HG03558 (cell line): Measurements from ENCODE around the gene ANTKMT.
"Not testable (repeated sequence)": the region's sequence is repeated elsewhere in the genome, so short reads cannot be mapped to it uniquely, and the experiment has no call there.

Experiments
- ATAC-seq: cut with Tn5 transposase; IDR thresholded peaks from one replicate; pipeline ENCODE4 v1.9.1; 2021; ENCODE audit warnings: moderate number of reproducible peaks; ENCODE audit not compliant: unreplicated experiment; ENCODE audit errors: extremely low read depth

ANTKMT gene

DNA sequence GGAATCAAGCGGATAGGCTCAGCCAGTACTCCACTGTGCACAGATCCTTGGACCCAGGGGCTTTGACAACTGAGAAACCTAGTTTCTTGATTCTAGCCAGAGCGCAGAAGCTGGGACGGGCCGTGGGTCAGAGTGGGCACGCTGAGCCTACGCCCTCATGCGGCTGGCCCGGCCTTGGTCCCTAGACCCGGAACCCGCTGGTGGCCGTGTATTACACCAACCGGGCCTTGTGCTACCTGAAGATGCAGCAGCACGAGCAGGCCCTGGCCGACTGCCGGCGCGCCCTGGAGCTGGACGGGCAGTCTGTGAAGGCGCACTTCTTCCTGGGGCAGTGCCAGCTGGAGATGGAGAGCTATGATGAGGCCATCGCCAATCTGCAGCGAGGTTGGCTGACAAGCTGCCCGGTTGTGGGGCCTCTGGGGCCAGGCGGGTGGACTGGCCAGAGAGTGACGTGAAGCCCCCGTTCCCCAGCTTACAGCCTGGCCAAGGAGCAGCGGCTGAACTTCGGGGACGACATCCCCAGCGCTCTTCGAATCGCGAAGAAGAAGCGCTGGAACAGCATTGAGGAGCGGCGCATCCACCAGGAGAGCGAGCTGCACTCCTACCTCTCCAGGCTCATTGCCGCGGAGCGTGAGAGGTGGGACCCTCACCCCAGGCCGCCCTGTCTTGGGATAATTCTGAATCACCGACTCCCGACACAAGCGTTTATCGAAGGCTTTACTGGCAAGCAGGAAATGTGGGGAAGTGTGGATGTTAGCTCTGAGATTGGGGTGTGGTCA is 39.8 kb upstream of the ANTKMT start:
- ATAC-seq, result no peak

DNA sequence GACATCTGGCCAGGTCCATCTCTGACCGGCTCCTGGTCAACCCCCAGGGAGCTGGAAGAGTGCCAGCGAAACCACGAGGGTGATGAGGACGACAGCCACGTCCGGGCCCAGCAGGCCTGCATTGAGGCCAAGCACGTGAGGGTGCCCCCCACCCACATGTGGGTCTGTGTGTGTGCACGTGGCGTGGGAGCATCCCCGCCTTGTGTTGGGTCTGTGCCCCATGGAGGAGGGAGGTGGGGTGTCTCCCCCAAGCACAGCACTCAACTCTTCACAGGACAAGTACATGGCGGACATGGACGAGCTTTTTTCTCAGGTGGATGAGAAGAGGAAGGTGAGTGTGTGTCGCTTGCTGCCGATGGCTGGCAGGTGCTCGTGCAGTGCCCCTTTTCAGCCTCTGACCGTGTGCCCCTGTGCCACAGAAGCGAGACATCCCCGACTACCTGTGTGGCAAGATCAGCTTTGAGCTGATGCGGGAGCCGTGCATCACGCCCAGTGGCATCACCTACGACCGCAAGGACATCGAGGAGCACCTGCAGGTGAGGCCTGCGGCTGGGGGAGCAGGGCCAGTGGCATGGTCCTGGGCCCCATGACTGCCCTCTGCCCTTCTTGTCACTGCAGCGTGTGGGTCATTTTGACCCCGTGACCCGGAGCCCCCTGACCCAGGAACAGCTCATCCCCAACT is 39.1 kb upstream of the ANTKMT start:
- no peak for ATAC-seq

DNA sequence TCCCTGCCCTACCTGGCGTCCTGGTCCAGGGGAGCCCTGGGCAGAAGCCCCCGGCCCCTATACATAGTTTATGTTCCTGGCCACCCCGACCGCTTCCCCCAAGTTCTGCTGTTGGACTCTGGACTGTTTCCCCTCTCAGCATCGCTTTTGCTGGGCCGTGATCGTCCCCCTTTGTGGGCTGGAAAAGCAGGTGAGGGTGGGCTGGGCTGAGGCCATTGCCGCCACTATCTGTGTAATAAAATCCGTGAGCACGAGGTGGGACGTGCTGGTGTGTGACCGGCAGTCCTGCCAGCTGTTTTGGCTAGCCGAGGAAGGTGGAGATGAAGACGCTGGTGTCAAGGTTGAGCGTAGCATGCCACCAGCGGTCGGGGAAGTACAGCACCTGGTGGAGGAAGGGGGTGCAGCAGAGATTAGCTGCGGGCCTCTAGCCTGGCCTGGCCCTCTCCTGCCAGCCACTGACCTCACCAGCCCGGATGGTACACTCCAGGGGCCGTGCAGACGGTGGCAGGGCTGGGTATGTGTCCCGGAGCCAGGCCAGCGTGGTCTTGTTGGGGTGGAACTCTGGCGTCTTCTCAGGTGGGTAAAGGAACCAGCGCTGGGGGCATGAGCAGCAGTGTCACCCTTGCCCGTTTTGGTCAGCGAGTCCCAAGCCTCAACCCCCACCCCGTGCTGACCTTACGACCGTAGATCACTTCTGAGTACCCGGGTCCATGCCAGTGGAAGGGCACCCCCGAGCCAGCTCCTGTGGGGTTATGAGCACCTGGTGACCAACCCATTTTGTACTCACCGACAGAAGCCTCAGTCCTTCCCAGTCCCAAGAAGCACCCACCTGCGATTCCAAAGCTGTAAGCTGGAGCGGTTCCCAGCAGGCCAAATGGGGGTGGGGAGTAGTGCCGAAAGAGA is 38.2 kb upstream of the ANTKMT start:
- ATAC-seq, result no peak

DNA sequence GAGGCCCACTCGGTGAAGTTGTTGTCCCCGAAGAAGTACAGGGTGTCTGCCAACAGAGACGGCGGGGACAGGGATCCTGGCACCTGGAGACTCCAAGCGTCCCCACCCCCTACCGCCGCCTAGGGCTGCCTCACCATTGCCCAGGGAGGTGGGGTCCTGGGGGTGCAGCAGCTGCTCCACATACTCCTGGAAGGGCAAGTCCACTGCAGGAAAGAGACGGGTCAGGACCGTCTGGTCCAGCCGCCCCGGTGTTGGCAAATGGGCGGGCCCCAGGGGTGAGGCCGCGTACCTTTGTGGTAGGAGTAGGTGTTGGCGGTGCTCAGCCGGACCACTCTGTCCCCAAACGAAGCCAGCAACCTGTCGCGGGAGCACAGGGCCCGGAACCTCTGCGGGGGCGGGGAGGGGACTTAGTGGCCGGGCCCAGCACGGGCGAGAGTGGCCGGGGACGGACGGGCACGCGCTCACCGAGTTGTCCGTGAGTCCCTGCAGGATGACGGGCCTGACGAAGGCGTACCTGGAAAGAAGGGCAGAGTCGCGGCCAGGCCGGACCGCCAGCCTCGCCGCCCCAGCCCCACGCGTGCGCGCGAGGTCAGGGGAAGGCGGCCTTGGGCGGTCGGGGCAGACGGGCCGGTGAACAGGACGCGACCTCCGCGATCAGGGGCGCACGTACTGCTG is 37.4 kb upstream of the ANTKMT start:
- ATAC-seq, result no peak

DNA sequence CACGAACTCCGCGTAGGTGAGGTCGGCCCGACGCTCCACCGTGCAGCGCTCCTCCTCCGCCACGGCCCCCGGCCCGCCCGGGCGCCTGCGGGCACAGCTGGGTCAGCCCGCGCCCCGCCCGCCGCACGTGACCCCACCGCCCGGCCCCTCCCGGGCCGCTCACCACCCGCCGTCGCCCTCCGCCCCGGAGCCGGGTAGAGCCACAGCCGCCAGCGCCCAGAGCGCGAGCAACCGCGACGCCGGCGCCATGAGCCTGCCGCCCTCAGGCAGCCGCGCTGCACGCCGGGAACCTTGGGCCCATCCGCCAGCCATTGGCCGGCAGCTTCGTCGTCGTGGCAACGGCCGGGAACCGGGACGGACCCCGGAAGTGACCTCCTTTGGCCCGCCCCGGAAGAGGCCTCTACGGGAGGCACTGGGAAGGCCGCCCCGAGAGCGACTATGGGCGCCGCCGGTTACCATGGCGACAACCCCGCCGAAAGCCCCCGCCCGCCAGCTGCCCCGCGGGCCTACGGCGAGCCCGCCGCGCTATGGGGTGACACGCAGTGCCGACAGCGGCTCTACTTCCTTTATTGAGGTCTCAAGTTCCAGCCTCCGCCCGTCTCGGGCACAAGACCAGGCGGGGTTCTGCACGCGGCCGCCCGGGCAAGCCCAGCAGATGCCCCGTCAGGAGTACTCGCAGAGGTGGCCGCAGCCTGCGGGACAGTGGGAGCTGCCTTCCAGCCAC is 36.7 kb upstream of the ANTKMT start, which contains the start of gene JMJD8:
Gene JMJD8, minus strand, starts transcription at position 264 of the 724 bp plus-strand sequence. Its CDS starts 15 bp downstream, at position 249.
- ATAC-seq, result peak; percentile 60

DNA sequence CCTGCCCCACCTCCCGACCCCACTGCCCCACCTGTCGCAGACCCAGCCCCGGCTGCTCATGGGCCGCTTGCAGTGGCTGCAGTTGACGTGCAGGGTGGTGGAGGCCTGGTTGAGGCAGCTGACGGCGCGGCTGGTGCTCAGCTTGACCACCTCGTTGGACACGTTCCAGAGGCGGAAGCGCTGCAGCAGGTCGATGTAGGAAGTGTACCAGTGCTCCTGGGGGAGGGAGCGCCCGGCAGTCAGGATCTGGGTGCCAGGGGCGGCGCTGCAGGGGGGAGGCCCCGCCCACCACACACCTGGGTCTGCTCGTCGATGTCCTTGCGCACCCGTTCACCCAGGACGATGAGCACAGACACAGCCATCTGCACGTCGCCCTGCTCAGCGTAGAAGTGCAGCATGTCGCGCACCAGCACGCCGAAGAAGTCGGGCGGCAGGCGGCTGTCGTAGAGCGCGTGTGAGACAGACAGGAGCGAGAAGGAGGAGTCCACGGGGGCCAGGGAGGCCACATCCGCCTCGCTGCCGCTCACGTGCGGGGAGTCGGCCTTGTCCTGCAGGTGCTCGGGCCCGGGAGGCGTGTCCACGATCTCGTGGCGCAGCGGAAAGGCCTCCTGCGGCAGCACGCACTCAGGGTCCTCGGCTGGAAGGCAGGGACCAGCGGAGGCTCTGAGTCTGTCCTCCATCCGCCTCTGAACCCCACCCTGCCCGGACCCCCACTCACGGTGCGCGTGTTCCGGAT is 35.8 kb upstream of the ANTKMT start:
- no peak for ATAC-seq

DNA sequence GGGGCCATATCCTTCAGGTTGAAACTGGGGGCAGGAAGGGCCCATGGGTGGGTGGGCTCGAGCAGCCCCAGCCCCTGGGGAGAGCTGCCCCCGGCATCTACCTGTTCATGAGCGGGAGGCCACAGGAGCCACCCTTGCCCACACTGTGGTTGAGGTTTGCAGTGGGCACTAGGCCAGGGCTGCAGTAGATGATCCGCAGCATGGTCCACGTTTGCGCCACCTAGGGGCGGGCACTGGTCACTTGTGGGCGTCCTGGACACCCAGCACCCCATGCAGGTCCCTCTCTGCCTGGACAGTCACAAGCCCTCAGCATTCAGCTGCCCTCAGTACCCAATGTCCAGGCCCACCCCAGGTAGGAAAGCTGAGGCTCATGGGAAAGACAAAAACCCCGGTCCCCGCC is 35.0 kb upstream of the ANTKMT start:
- ATAC-seq, result no peak

DNA sequence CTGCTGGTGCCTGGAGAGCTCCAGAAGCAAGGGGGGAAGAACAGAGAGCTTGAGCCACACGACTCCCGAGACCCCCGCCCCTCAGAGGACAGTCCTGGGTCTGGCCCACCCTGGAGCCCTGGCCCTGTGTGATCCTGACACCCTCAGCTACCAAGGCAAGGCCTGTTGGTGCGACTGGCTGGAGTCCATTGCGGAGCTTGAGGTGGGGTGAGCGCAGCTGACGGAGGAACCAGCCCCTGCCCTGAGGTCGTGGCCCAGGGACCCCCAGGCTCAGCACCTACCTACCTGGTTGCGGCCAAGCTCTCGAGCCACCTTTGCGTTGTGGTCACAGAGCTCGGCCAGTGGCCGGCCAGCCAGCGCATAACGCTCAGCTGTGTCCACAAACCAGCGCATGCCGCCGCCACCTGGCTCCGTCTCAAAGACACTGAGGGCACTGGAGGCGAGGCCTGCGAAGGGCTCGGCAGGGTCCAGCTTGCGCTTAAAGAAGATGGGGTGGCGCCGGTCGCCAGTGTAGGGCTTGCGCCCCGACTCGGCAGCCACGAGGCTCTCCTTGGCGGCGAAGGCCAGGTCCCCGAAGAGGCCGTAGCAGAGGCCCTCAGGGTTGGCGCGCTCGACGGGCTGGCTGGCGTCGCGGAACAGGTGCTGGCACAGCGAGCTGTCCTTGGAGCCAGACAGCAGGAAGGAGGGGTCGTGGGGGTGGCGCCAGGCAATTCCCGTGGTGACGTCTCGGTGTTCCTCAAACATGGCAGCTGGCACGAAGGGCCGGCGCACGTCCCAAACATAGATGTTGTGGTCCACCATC is 34.3 kb upstream of the ANTKMT start:
- no peak for ATAC-seq

DNA sequence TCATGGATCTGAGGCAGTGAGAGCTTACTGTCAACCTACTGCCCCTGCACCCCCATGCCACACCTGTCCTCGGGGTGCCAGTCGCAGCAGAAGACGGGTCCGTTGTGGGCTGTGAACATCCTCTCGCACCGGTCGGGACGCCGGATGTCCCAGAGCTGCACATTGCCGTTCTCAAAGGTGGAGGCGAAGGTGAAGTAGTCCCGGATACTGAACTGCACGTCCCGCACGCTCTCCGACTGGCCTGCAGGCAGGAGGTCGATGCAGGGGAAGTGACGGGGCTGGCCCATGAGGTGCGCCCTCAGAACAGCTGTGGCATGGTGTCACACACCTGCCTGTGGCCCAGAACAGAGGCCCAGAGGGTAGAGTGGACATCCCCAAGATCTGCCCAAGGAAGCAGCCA is 33.4 kb upstream of the ANTKMT start:
- ATAC-seq, result no peak

DNA sequence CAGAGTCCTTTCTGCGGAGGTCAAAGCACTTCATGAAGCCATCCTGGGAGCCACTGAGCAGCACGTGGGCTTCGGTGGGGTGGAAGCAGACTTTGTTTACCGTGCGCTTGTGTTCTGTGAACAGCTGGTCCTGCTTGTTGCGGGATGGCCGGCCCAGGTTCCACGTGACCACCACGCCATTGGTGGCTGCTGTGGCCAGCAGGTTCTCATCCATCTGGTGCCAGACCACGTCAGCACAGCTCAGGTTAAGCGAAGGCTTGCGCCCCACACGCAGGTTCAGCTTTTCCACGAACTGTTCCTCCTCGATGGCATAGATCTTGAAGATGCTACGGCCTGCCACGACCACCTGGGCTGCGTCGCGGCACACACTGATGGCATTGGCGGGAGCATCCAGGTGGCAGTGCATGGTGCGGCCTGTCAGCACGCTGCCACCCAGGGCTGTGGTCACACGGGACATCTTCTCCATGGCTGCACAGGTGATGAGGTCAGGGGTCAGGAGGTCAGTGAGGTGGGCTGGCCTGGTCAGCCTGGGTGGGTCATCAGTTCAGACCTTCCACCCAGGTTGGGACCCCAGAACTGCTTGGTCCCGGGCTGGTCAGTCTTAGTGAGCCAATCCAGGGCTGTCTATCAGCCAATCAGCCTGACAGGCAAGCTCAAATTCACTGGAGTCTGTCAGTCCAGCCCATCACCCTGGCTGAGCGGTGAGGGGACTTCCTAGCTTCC is 31.6 kb upstream of the ANTKMT start:
- ATAC-seq, result no peak

DNA sequence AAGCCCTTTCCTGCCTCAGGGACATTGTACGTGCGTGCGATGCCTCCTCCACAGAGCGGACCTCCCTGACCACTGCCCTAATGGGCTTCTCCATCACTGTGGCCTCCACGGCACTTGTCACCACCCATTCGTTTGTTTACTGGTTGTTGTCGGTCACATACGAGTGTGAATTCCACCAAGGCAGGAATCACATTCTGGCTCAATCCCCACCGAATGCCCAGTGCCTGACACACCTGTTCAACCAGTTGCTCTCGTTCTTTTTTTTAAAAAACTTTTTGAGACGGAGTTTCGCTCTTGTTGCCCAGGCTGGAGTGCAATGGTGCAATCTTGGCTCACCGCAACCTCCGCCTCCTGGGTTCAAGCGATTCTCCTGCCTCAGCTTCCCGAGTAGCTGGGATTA is 29.7 kb upstream of the ANTKMT start:
- ATAC-seq, result not testable (repeated sequence)

DNA sequence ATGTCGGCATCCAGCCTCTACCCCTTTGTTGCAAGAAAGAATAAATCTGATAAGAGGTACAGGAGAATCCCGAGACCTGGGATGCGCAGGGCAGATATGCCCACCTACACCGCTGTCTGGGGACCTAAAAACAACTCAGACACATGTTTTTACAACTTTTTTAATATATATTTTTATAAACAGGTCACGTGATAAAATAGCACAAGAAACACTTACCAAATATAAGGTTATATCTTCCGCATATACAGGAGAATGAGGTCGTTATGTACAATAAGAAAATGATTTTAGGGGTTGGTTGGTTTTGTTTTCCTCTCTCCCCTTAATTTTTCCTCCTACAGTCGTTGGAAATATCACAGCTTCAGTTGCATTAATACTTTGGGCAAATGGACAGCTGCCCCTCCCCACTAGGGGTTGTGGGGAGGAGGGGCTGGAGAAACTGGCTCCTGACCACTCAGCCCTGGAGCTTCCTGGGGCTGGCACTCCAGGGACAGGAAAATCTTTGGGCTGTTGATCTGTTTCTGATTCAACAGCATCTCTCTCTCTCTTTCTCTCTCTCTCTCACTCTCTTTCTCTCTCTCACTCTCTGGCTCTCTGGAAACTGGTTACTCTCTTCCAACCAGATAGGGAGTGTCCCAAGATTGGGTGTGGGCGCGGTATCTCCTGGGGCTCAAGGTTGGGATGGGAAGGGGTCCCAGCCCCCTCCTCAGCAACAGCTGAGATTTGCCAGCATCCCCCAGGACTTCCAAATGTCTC is 28.4 kb upstream of the ANTKMT start:
- ATAC-seq, result no peak

DNA sequence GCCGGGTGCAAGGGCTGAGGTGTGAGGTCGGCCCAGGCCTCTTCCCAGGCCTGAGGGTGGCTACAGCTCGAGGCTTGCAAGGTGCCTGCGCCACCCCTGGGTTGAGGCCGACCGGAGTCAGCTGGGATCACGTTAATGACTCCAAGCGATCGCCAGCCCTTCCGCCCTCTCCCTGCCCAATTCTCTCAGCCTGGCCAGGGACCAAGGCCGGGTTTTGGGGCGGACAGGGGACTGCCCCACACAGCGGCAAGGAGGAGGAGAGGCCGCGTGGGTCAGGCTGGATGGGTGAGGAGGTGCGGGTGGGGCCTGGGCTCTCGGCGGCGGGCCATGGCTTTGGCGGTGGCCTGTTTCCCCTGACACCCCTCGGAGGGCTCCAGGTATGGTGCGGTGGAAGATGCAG is 27.6 kb upstream of the ANTKMT start:
- ATAC-seq, result no peak

DNA sequence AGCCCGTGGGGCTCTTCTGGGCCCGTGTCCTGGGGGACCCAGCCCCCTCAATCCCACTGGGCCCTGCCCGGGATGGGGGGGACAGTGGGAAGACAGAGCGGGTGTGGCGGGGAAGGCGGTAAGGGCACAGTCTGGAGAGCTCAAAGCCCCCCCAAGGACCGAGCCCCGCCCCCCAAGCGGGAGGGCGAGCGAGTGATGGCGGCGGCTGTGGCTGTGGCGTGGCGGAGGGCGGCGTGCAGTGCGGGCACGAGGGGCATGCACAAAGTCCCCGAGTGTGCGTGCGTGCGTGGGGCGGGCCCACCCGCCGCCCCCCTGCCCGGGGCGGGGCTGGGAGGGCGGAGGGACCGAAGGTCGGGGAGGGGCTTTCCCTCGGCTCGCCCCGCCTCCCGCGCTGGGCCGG is 27.2 kb upstream of the ANTKMT start:
- ATAC-seq, result no peak

DNA sequence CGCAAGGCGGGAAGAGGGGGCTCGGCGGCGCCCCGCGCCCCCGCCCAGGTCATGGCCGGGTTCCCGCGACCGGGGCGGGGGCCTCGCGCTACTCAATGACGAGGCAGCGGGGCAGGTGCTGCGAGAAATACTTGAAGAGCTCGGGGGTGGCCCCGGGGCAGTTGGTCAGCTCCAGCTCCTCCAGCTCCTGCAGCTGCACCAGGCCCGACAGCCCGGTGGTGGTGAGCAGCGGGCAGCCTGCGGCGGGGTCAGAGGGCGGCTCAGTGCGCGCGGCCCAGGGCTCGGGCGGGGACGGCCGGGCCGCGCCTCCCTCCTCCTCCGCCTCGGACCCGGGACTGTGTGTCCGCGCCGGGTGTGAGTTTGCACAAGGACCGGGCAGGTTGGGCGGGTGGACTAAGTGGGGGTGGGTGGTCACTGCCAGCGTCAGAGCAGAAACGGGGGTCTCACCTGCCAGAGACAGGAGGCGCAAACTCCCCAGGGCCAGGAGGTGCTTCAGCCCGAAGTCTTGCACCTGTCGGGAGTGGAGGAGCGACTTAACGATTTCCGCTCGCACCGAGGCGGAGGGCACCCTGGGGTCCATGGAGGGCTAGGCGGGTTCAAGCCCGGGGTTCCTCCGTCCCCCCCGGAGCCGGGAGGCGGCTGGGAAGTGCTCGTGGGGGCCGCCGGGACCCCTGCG is 26.6 kb upstream of the ANTKMT start:
- no peak for ATAC-seq

DNA sequence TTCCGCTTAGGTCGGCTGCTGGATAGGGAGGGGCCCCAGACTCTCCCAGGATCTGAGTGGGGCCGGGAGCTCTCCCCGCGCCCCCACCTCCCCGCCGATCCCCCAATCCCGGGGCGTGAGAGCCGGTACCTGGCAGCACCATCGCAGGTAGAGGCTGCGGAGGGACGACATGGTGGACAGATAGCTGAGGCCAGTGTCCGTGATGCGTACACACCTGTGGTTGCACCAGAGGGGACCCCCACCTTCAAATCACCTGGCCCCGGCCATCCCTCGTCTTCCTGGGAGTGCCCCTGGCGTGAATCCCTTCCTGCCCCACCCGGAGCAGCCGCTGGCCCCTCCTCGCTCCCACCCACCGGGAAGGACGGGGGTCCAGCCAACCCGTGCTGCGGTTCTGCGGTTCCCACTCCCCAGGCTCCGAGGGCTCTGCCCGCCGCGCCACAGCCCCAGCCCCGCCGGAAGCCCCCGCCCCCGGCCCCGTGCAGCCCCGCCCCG is 26.0 kb upstream of the ANTKMT start:
- ATAC-seq, result no peak
